DMS 273 (cell line): ENCODE measurements around the gene KCNH5.

Experiments
- DNase-seq: peaks from one replicate; lab custom pipeline; 2025; ENCODE audit not compliant: unreplicated experiment; lab: John Stamatoyannopoulos, UW

Gene KCNH5, protein sequence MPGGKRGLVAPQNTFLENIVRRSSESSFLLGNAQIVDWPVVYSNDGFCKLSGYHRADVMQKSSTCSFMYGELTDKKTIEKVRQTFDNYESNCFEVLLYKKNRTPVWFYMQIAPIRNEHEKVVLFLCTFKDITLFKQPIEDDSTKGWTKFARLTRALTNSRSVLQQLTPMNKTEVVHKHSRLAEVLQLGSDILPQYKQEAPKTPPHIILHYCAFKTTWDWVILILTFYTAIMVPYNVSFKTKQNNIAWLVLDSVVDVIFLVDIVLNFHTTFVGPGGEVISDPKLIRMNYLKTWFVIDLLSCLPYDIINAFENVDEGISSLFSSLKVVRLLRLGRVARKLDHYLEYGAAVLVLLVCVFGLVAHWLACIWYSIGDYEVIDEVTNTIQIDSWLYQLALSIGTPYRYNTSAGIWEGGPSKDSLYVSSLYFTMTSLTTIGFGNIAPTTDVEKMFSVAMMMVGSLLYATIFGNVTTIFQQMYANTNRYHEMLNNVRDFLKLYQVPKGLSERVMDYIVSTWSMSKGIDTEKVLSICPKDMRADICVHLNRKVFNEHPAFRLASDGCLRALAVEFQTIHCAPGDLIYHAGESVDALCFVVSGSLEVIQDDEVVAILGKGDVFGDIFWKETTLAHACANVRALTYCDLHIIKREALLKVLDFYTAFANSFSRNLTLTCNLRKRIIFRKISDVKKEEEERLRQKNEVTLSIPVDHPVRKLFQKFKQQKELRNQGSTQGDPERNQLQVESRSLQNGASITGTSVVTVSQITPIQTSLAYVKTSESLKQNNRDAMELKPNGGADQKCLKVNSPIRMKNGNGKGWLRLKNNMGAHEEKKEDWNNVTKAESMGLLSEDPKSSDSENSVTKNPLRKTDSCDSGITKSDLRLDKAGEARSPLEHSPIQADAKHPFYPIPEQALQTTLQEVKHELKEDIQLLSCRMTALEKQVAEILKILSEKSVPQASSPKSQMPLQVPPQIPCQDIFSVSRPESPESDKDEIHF

DNA sequence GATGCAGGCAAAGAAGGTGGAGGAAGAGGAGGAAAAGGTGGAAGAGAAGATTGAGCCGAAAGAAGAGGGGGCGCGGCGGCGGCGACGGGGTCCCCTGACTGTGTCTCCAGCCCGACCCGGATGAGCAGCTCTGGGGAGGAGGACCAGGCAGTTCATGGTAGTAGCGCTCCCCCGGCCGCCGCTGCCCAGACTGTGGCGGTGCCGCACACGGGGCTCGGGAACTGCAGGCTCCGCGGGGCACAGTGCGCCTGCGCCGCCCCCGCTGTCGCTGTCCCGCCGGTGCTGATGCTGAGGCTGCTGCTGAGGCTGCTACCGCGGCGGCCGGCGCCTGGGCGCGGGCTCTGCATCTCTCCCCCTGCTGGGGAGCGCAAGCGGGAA, at the start of gene KCNH5:
Gene KCNH5 (minus strand): TSS at position 225 of the 378 bp plus-strand sequence. CDS start 272 bp downstream, outside the sequence.
- peak; percentile 64 for DNase-seq

- DNase-seq, result no peak
These were observed 46.2 kb upstream of the KCNH5 start for GRCh38 chr14:63091394-63091996.

DNA sequence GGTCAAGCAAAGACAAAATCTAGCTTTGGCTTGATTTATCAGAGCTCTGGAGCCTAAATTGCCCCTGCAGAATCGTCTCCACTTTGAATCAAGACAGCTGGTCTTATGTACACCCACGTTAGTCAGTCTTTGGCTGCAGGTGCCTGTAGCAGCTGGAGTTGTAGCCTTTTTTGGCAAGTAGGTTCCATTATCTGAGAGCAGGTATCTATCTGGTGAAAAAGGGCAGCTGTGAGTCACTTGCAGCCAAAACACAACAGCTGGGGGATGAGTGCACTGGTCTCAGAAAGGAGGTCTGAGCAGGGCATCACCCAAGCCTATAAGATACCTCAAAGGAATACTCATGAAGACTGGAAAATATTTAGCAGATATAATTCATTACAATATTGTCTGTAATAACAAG, 43.6 kb upstream of the KCNH5 start:
- no peak for DNase-seq

GRCh38 chr14:63078569-63078968, 33.3 kb upstream of the KCNH5 start:
- DNase-seq, result no peak

GRCh38 chr14:63076488-63076887, 31.2 kb upstream of the KCNH5 start:
- no peak for DNase-seq

DNA sequence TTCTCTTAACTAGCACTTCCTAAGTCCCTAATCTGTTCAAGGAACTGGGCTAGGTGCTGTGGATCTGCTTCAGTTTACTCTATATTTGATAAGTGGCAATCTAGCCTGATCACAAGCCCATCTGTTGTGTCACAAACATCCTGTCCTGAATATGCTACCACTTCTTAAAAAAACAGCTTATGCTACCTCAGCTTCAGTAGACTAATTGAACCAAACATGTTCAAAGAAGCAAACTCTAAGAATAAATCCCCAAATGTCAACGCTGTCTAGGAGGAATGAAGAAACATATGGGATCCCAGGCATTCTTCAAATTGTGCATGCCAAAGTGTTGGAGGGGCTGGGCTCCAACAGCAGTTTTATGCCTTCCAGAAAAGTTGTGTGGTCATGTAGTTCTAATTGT, 10.4 kb upstream of the KCNH5 start:
- no peak for DNase-seq

DNA sequence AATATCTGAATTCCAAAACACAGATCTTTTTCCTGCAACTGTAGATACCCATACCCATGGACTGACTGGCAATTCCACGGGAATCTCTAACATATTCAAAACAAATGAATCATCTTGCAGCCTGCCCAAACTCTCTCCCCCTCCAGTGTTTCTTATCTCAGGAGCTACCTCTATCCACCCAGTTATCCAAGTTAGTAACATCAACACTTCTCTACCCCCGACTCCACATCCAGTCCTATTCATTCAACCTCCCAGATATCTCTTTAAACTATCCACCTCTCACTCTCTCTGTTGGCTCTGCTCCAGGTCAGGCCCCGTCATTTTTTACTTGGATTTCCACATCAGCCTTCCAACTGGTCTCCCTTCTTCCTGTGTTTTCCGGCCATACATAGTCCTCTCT, 6.7 kb upstream of the KCNH5 start:
- DNase-seq, result no peak

- DNase-seq, result no peak
These were observed 6.0 kb upstream of the KCNH5 start for GRCh38 chr14:63051301-63051700.

DNA sequence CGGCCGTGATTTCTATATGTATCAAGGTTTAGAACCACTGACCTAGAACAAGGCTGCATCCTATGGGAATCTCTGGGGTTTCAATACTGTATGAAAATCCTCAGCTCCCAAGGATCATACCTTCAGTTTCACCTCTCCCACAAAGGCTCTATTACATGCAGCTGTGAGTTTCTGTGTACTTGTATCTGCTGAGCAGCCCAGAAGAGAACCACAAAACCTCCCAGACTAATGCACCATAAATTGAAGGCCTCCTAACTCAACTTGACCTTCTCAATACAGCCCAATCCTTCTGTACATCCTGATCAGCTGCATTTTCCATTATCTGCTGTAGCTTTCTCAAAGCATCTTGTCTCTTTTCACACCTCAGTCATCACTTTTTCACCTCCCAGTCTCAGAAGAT, 5.4 kb upstream of the KCNH5 start:
- DNase-seq, result no peak

- no peak for DNase-seq
These were observed 1.3 kb upstream of the KCNH5 start for GRCh38 chr14:63046339-63047268.

DNA sequence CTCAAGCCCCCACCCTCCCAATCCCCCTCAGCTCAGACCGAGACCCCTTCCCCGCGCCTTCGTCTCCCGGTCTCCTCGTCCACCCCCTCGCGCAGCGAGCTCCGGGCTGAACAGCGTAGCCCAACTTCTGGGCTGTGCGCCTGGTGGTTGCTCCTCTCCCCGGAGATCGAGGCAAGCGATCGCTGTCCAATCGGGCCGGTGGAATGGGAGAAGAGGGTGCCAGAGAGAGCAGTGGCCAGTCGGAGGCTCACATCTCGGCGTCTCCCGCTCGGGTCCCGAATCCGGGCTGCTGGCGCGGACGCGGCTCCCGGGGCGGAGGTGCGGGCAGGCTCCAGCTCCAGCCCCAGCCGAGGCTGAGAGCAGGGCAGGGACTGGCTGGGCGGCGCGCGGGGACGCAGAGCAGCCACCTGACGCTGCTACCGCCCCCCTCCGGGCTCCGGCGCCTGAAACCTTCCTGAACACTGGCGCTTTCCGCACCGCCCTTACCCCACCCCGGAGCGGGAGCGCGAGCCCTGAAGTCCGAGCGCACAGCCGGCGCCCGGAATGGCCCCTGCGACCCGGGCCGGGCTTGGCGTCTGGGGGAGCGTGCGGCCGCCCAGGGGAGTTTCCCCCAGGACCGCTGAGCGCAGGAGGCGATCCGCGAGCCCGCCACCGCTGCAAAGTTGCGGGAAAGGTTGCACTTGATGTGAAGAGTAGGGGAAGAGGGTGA, 508 bp upstream of the KCNH5 start:
- peak; percentile 58 for DNase-seq

GRCh38 chr14:63039866-63040265, 5.4 kb downstream of the KCNH5 start:
- DNase-seq, result peak; percentile 36

DNA sequence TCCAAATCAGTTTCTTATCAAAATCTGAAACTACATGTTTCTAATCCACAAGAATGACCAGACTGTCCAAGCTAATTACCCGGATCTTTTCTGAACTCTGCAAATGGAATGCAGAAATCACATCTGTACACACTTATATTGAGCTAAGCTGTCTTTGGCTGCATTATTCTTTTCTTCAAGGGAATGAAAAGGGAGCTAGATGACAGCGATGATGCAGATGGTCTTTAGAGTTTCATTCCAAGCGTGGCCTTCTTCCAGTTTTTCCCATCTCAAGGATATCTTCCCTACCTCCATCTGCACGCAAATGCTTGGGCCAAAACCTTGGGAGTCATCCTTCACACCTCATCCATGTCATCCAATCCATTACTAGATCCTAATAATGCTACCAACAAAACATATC, 12.6 kb downstream of the KCNH5 start:
- no peak for DNase-seq

- DNase-seq, result no peak
These were observed 13.2 kb downstream of the KCNH5 start for GRCh38 chr14:63032076-63032475.

GRCh38 chr14:63030113-63030512, 15.1 kb downstream of the KCNH5 start:
- DNase-seq, result no peak

DNA sequence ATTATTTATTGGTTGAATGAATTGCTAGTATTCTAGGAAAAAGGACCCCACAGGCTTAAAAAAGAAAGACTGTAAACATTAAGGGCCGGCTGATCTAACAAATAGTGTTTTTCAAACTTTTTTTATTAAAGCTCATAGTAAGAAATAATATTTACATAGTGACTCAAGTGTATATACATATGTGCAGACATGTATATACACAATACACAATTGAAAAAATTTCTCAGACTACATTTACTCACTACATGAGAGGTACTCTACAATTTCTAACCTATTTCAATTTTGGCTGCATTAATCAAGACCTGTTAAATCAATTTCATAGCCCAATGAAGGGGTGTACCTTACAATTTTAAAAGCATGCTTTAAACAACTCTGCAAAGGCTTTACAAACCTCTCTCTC, 17.5 kb downstream of the KCNH5 start:
- no peak for DNase-seq

GRCh38 chr14:63026491-63026890, 18.8 kb downstream of the KCNH5 start:
- DNase-seq, result no peak

GRCh38 chr14:63014621-63015020, 30.6 kb downstream of the KCNH5 start:
- no peak for DNase-seq

- no peak for DNase-seq
These were observed 33.1 kb downstream of the KCNH5 start for GRCh38 chr14:63012171-63012570.

DNA sequence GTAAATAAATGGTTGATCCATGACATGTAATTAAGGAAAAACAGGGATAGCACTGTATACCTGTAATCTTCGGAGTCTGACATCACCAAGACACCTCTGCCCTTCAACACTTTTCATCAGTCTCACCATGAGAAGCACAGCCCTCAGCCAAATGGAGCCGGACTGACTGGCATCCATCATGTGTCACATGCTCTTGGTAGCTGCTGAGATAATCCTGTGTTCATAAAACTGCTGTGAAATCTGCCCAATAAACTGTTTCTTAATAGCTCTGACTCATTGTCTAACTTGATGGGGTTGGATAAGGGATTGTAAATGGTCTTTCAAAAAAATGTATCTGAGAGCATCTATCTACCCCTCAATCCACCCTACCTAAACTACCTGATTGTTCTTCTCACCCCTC, 33.6 kb downstream of the KCNH5 start:
- no peak for DNase-seq
